H9 (cell line): ENCODE measurements around the gene FAM170B. TPM values are rescaled to one million over a fixed set of nuclear protein-coding genes. Genes with fewer than 3 reads are reported as not detected.

Experiments used
- DNase-seq: peaks from one replicate; pipeline ENCODE4 v3.0.0-alpha.2; 2017
- H2AFZ ChIP-seq: one replicate; pipeline ENCODE4 v1.6.1; 2013; ENCODE audit warnings: mild to moderate bottlenecking, low read length, control low read depth, moderate library complexity
- H2AK5ac ChIP-seq: 2 replicates; pipeline ENCODE4 v1.6.1; 2013; ENCODE audit warnings: low read length, control low read depth, mixed read lengths; ENCODE audit not compliant: insufficient read length
- H2BK120ac ChIP-seq: one replicate; pipeline ENCODE4 v1.6.1; 2013; ENCODE audit warnings: low read depth, mild to moderate bottlenecking, low read length, control low read depth, inconsistent platforms; ENCODE audit not compliant: poor library complexity, severe bottlenecking
- H2BK12ac ChIP-seq: 2 replicates; pipeline ENCODE4 v1.6.1; 2013; ENCODE audit warnings: low read length, control low read depth, mixed read lengths, low read depth; ENCODE audit not compliant: insufficient read length
- H2BK15ac ChIP-seq: 2 replicates; pipeline ENCODE4 v1.6.1; 2013; ENCODE audit warnings: low read depth, low read length, control low read depth
- H2BK20ac ChIP-seq: one replicate; pipeline ENCODE4 v1.6.1; 2013; ENCODE audit warnings: low read depth, mild to moderate bottlenecking, low read length, control low read depth, inconsistent platforms; ENCODE audit not compliant: poor library complexity, severe bottlenecking
- H2BK5ac ChIP-seq: 2 replicates; pipeline ENCODE4 v1.6.1; 2013; ENCODE audit warnings: low read length, control low read depth, mixed read lengths; ENCODE audit not compliant: insufficient read length
- H3K14ac ChIP-seq: 2 replicates; pipeline ENCODE4 v1.6.1; 2013; ENCODE audit warnings: low read length, control low read depth; ENCODE audit not compliant: insufficient read depth
- H3K18ac ChIP-seq: 2 replicates; pipeline ENCODE4 v1.6.1; 2013; ENCODE audit warnings: low read depth, mild to moderate bottlenecking, mixed read lengths, low read length, control low read depth; ENCODE audit not compliant: insufficient read length
- H3K23ac ChIP-seq: 2 replicates; pipeline ENCODE4 v1.6.1; 2013; ENCODE audit warnings: low read length, control low read depth, mixed read lengths, low read depth; ENCODE audit not compliant: insufficient read length
- H3K23me2 ChIP-seq: 2 replicates; pipeline ENCODE4 v1.6.1; 2013; ENCODE audit warnings: low read depth, mild to moderate bottlenecking, mixed read lengths, low read length, control low read depth; ENCODE audit not compliant: insufficient read length, poor library complexity, severe bottlenecking
- H3K27ac ChIP-seq: 2 replicates; pipeline ENCODE4 v1.5.1; 2013; ENCODE audit warnings: low read length, control low read depth, mixed read lengths, low read depth; ENCODE audit not compliant: insufficient read length
- H3K27me3 ChIP-seq: 2 replicates; pipeline ENCODE4 v1.6.1; 2013; ENCODE audit warnings: low read length, control low read depth, inconsistent platforms; ENCODE audit not compliant: insufficient read depth
- H3K4ac ChIP-seq: 2 replicates; pipeline ENCODE4 v1.6.1; 2013; ENCODE audit warnings: low read depth, mild to moderate bottlenecking, control low read depth, inconsistent platforms, low read length, moderate library complexity
- H3K4me1 ChIP-seq: 2 replicates; pipeline ENCODE4 v1.6.1; 2013; ENCODE audit warnings: low read length, control low read depth, inconsistent platforms; ENCODE audit not compliant: insufficient read depth
- H3K4me2 ChIP-seq: 2 replicates; pipeline ENCODE4 v1.6.1; 2013; ENCODE audit warnings: low read length, control low read depth, mixed read lengths; ENCODE audit not compliant: insufficient read length, insufficient read depth
- H3K56ac ChIP-seq: 2 replicates; pipeline ENCODE4 v1.6.1; 2013; ENCODE audit warnings: low read depth, mild to moderate bottlenecking, mixed read lengths, low read length, control low read depth; ENCODE audit not compliant: insufficient read length
- H3K79me1 ChIP-seq: 2 replicates; pipeline ENCODE4 v1.6.1; 2013; ENCODE audit warnings: low read depth, mild to moderate bottlenecking, moderate library complexity, low read length, control low read depth, inconsistent platforms; ENCODE audit not compliant: insufficient read depth, poor library complexity, severe bottlenecking
- H3K79me2 ChIP-seq: 2 replicates; pipeline ENCODE4 v1.6.1; 2013; ENCODE audit warnings: low read length, control low read depth, inconsistent platforms; ENCODE audit not compliant: insufficient read depth
- H3K9ac ChIP-seq: 2 replicates; pipeline ENCODE4 v1.6.1; 2013; ENCODE audit warnings: low read length, control low read depth, mixed read lengths; ENCODE audit not compliant: insufficient read length; ENCODE audit errors: extremely low read depth
- H3K9me3 ChIP-seq: one replicate; pipeline ENCODE4 v1.6.1; 2013; ENCODE audit warnings: low read depth, low read length, inconsistent platforms; ENCODE audit not compliant: control insufficient read depth
- H3T11ph ChIP-seq: one replicate; pipeline ENCODE4 v1.6.1; 2013; ENCODE audit warnings: mild to moderate bottlenecking, low read length, control low read depth, inconsistent platforms
- H4K20me1 ChIP-seq: one replicate; pipeline ENCODE4 v1.6.1; 2013; ENCODE audit not compliant: control insufficient read depth, insufficient read length, insufficient read depth
- H4K5ac ChIP-seq: 2 replicates; pipeline ENCODE4 v1.6.1; 2013; ENCODE audit warnings: low read depth, mild to moderate bottlenecking, mixed read lengths, low read length, control low read depth; ENCODE audit not compliant: insufficient read length
- H4K8ac ChIP-seq: replicated peaks from 2 replicates; pipeline ENCODE4 v1.6.1; 2013; ENCODE audit warnings: low read length, control low read depth, mixed read lengths, low read depth; ENCODE audit not compliant: insufficient read length
- H4K91ac ChIP-seq: 2 replicates; pipeline ENCODE4 v1.6.1; 2013; ENCODE audit warnings: low read depth, mild to moderate bottlenecking, moderate library complexity, mixed read lengths, low read length, control low read depth; ENCODE audit not compliant: insufficient read length
- H3K27ac Mint-ChIP-seq, 3 experiments: 2 replicates in 2 of 3; 3 replicates in 1 of 3; pipeline ENCODE4 v1.8.0; 2020 to 2021; ENCODE audit warnings: mixed read lengths in 3 of 3, mild to moderate bottlenecking in 1 of 3, moderate library complexity in 1 of 3
- H3K27me3 Mint-ChIP-seq: 2 replicates; pipeline ENCODE4 v1.8.0; 2021; ENCODE audit warnings: low read depth, mild to moderate bottlenecking, moderate library complexity, mixed read lengths
- H3K36me3 Mint-ChIP-seq, 3 experiments: 2 replicates in 2 of 3; 3 replicates in 1 of 3; pipeline ENCODE4 v1.8.0; 2020 to 2021; ENCODE audit warnings: low read depth in 3 of 3, mixed read lengths in 3 of 3; ENCODE audit not compliant: insufficient read depth in 1 of 3
- H3K4me1 Mint-ChIP-seq, 2 experiments: 2 replicates each; pipeline ENCODE4 v1.8.0; 2020; ENCODE audit warnings: mixed read lengths in 2 of 2
- H3K4me3 Mint-ChIP-seq, 2 experiments: 2 replicates in 1 of 2; 3 replicates in 1 of 2; pipeline ENCODE4 v1.8.0; 2020 to 2021; ENCODE audit warnings: mild to moderate bottlenecking in 2 of 2, mixed read lengths in 2 of 2, moderate library complexity in 1 of 2
- H3K9me3 Mint-ChIP-seq, 2 experiments: 2 replicates in 1 of 2; 3 replicates in 1 of 2; pipeline ENCODE4 v1.8.0; 2020; ENCODE audit warnings: mild to moderate bottlenecking in 2 of 2, mixed read lengths in 2 of 2, moderate library complexity in 1 of 2
- CTCF ChIP-seq: fragments of 200-600 bp; sonication (generic); conservative IDR thresholded peaks from 3 replicates; pipeline ENCODE4 v1.8.0; 2021; ENCODE audit warnings: antibody characterized with exemption, mild to moderate bottlenecking
- WGBS: extraction: QIAGEN DNeasy Blood & Tissue Kit; methylation state at CpG from one replicate; pipeline ENCODE4 v1.1.7; 2013; ENCODE audit warnings: missing lambda C conversion rate, low lambda C conversion rate, mixed read lengths; ENCODE audit not compliant: insufficient read length; ENCODE audit errors: extremely low coverage; 5-methylcytosine and 5-hydroxymethylcytosine counted together
- total RNA-seq: library from RNA; stranded (reverse); gene quantifications from 2 replicates; pipeline ENCODE4 v1.2.1, GENCODE V29; 2021

Gene FAM170B
- total RNA-seq, 1 experiment from 2014 or later: not detected

GRCh38 chr10:49158915-49159314 lies 25.1 kb upstream of the FAM170B start:
- no CpG with 5 or more reads among the region's 3 CpGs for WGBS
- H2BK12ac ChIP-seq: no peak overlapping the region
- H3K79me2 ChIP-seq: no peaks in the 10 kb centered on the region
- no peak overlapping the region for H3K27ac ChIP-seq
- no peak for TF ChIP-seq CTCF
- DNase-seq: no peak
- Mint-ChIP-seq H3K4me1 (peaks cover 26 to 29% of the 10 kb centered on the region in 2 experiments), H3K27me3 (peaks cover 5% of the 10 kb centered on the region; the same call in 1 of the 2 replicates), H3K27ac (no peak overlapping the region), H3K36me3 (peaks cover 0 to 9% (median 1%) of the 10 kb centered on the region in 3 experiments; a peak in 3 of 7 replicates), H3K9me3 (peaks cover 0 to 6% of the 10 kb centered on the region in 2 experiments; a peak in 2 of 5 replicates), H3K4me3 (no peak overlapping the region)
- H3K4me1 ChIP-seq: no peaks in the 10 kb centered on the region; the same call in 1 of the 2 replicates
- H4K20me1 ChIP-seq: no peaks in the 10 kb centered on the region
- no peak overlapping the region for H4K5ac ChIP-seq
- no peak overlapping the region for H3T11ph ChIP-seq
- H3K79me1 ChIP-seq: no peaks in the 10 kb centered on the region
- H2BK120ac ChIP-seq: no peak overlapping the region
- no peaks in the 10 kb centered on the region for H3K23me2 ChIP-seq
- no peaks in the 10 kb centered on the region for H3K9me3 ChIP-seq
- H2BK20ac ChIP-seq: no peak overlapping the region
- H4K8ac ChIP-seq: no peak overlapping the region
- H2BK5ac ChIP-seq: no peak overlapping the region
- no peak overlapping the region for H3K23ac ChIP-seq
- H2AK5ac ChIP-seq: no peak overlapping the region
- no peak overlapping the region for H3K9ac ChIP-seq
- H3K18ac ChIP-seq: no peak overlapping the region
- H3K4me2 ChIP-seq: no peak overlapping the region
- no peak overlapping the region for H3K14ac ChIP-seq
- no peaks in the 10 kb centered on the region for H3K27me3 ChIP-seq
- no peak overlapping the region for H2BK15ac ChIP-seq
- H2AFZ ChIP-seq: no peak overlapping the region
- no peak overlapping the region for H3K56ac ChIP-seq
- H4K91ac ChIP-seq: no peak overlapping the region
- H3K4ac ChIP-seq: no peak overlapping the region
